ENCODE results near the gene INHBC. TPM values are rescaled to one million over a fixed set of nuclear protein-coding genes. Genes with fewer than 3 reads are reported as not detected.
"Not testable (repeated sequence)": the region's sequence is repeated elsewhere in the genome, so short reads cannot be mapped to it uniquely, and the experiment has no call there.

The INHBC gene
- total RNA-seq, 1 experiment from 2014 or later: not detected

DNA sequence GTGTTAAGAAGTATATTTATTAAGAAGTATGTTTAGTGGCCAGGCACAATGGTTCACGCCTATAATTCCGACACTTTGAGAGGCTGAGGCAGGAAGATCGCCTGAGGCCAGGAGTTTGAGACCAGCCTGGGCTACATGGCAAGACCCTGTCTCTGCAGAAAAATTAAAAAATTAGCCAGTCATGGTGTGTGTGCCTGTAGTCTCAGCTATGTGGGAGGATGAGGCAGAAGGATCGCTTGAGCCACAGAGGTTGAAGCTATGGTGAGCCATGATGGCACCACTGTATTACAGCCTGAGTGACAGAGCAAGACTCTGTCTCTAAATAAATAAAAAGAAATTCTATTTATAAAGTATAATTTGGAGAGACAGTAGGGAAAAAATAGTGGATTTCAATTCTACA, 24.1 kb upstream of the INHBC start:
- TF ChIP-seq EZH2phosphoT487 (IDR thresholded peaks at IDR 0.05; ENCODE audit: borderline replicate concordance, low read length) (no peak), EZH2 (IDR thresholded peaks at IDR 0.05; ENCODE audit: low read length, unreplicated experiment) (no peak)
- TF ChIP-seq, protein P1, sequence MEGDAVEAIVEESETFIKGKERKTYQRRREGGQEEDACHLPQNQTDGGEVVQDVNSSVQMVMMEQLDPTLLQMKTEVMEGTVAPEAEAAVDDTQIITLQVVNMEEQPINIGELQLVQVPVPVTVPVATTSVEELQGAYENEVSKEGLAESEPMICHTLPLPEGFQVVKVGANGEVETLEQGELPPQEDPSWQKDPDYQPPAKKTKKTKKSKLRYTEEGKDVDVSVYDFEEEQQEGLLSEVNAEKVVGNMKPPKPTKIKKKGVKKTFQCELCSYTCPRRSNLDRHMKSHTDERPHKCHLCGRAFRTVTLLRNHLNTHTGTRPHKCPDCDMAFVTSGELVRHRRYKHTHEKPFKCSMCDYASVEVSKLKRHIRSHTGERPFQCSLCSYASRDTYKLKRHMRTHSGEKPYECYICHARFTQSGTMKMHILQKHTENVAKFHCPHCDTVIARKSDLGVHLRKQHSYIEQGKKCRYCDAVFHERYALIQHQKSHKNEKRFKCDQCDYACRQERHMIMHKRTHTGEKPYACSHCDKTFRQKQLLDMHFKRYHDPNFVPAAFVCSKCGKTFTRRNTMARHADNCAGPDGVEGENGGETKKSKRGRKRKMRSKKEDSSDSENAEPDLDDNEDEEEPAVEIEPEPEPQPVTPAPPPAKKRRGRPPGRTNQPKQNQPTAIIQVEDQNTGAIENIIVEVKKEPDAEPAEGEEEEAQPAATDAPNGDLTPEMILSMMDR (conservative IDR thresholded peaks at IDR 0.05; ENCODE audit: low read depth, low read length): no peak
- Histone ChIP-seq H3K79me2 (ENCODE audit: low read length) (peaks cover 5% of the 10 kb centered on the region; the same call in 1 of the 2 replicates), H3K27ac (ENCODE audit: low read length) (no peak overlapping the region), H3F3A (ENCODE audit: low read length, unreplicated experiment) (no peaks in the 10 kb centered on the region), H4K20me1 (ENCODE audit: low read length) (no peaks in the 10 kb centered on the region), H3K4me2 (ENCODE audit: low read length) (no peak overlapping the region), H2AFZ (ENCODE audit: low read length) (no peak overlapping the region), H3K4me3 (ENCODE audit: low read length) (no peak overlapping the region), H3K4me1 (ENCODE audit: insufficient read depth, low read length) (no peaks in the 10 kb centered on the region), H3K9ac (ENCODE audit: low read length) (no peak overlapping the region), H3K9me2 (replicated peaks; ENCODE audit: low read length) (no peaks in the 10 kb centered on the region), H3K36me3 (ENCODE audit: low read depth, low read length) (no peaks in the 10 kb centered on the region), H3K27me3 (ENCODE audit: low read length) (no peaks in the 10 kb centered on the region), H3K9me3 (ENCODE audit: low read length) (no peaks in the 10 kb centered on the region)
- BruUV-seq (replicated peaks): no TSS peak
- DNase-seq (no peak), ATAC-seq (no peak)
- intact Hi-C loops (cut with micrococcal nuclease): no loop called here
- ChIA-PET POLR2A (ENCODE audit: unreplicated experiment) (no interaction called here), CTCF (no interaction called here)

DNA sequence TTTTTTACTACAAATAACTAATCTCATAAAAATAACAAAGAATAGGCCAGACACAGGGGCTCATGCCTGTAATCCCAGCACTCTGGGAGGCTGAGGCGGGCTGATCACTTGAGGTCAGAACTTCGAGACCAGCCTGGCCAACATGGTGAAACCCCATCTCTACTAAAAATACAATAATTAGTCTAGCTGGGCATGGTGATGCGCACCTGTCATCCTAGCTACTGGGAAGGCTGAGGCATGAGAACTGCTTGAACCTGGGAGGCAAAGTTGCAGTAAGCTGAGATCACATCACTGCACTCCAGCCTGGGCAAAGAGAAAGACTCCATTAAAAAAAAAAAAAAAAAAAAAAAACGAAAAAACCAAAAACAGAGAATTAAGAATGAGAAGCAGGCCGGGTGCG, 20.4 kb upstream of the INHBC start:
- H3K79me2 ChIP-seq (ENCODE audit: low read length); BruUV-seq (replicated peaks); POLR2A ChIA-PET (ENCODE audit: unreplicated experiment); H2AFZ ChIP-seq (ENCODE audit: low read length); H3K4me1 ChIP-seq (ENCODE audit: insufficient read depth, low read length); DNase-seq; H3K9me2 ChIP-seq (replicated peaks; ENCODE audit: low read length); H4K20me1 ChIP-seq (ENCODE audit: low read length); H3K4me2 ChIP-seq (ENCODE audit: low read length); intact Hi-C loops (cut with micrococcal nuclease); H3K36me3 ChIP-seq (ENCODE audit: low read depth, low read length); H3K9me3 ChIP-seq (ENCODE audit: low read length); ATAC-seq; H3K27me3 ChIP-seq (ENCODE audit: low read length); H3K9ac ChIP-seq (ENCODE audit: low read length); H3K27ac ChIP-seq (ENCODE audit: low read length); CTCF ChIA-PET; H3F3A ChIP-seq (ENCODE audit: low read length, unreplicated experiment); H3K4me3 ChIP-seq (ENCODE audit: low read length): not testable (repeated sequence)

DNA sequence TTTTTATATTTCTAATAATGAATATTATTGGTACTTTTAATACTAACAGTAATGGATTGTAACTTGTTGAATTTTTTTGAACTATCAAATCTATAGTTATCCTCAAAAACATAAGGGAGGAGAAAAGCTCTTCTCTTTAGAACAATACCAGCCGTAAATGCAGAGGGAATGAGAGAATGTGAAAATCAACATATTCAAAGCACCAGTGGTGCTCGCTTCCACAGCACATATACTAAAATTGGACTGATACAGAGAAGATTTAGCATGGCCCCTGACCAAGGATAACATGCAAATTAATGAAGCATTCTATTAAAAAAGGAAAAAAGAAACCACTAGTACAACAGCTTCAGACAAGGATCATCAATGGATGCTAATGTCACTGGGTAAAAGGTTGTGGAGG, 19.5 kb upstream of the INHBC start:
- POLR2A ChIA-PET (ENCODE audit: unreplicated experiment): no interaction called here
- H4K20me1 ChIP-seq (ENCODE audit: low read length): no peaks in the 10 kb centered on the region
- H3K4me2 ChIP-seq (ENCODE audit: low read length): no peak overlapping the region
- DNase-seq: no peak
- H2AFZ ChIP-seq (ENCODE audit: low read length): no peak overlapping the region
- no peak overlapping the region for H3K9ac ChIP-seq (ENCODE audit: low read length)
- no peaks in the 10 kb centered on the region for H3K9me2 ChIP-seq (replicated peaks; ENCODE audit: low read length)
- H3K27ac ChIP-seq (ENCODE audit: low read length): no peak overlapping the region
- no peaks in the 10 kb centered on the region for H3K36me3 ChIP-seq (ENCODE audit: low read depth, low read length)
- no peak overlapping the region for H3K4me3 ChIP-seq (ENCODE audit: low read length)
- H3K27me3 ChIP-seq (ENCODE audit: low read length): no peaks in the 10 kb centered on the region
- ATAC-seq: no peak
- TF ChIP-seq, protein P1 (conservative IDR thresholded peaks at IDR 0.05; ENCODE audit: low read depth, low read length): no peak
- no peaks in the 10 kb centered on the region for H3F3A ChIP-seq (ENCODE audit: low read length, unreplicated experiment)
- intact Hi-C loops (cut with micrococcal nuclease): no loop called here
- CTCF ChIA-PET: no interaction called here
- no peaks in the 10 kb centered on the region for H3K4me1 ChIP-seq (ENCODE audit: insufficient read depth, low read length)
- H3K9me3 ChIP-seq (ENCODE audit: low read length): no peaks in the 10 kb centered on the region
- H3K79me2 ChIP-seq (ENCODE audit: low read length): peaks cover 7% of the 10 kb centered on the region; the same call in 1 of the 2 replicates
- no TSS peak for BruUV-seq (replicated peaks)

All from PC-3 (cell line).